Hematopoietic multipotent progenitor cell treated with erythropoietin and hydrocortisone succinate and interleukin-3 and kit ligand, for 15 days (in vitro differentiated cells): ENCODE data around the gene LIMS2.

Experiments used
- DNase-seq: peaks from one replicate; pipeline ENCODE4 v3.0.0-alpha.2; 2015; ENCODE audit warnings: low spot score

Gene LIMS2

DNA sequence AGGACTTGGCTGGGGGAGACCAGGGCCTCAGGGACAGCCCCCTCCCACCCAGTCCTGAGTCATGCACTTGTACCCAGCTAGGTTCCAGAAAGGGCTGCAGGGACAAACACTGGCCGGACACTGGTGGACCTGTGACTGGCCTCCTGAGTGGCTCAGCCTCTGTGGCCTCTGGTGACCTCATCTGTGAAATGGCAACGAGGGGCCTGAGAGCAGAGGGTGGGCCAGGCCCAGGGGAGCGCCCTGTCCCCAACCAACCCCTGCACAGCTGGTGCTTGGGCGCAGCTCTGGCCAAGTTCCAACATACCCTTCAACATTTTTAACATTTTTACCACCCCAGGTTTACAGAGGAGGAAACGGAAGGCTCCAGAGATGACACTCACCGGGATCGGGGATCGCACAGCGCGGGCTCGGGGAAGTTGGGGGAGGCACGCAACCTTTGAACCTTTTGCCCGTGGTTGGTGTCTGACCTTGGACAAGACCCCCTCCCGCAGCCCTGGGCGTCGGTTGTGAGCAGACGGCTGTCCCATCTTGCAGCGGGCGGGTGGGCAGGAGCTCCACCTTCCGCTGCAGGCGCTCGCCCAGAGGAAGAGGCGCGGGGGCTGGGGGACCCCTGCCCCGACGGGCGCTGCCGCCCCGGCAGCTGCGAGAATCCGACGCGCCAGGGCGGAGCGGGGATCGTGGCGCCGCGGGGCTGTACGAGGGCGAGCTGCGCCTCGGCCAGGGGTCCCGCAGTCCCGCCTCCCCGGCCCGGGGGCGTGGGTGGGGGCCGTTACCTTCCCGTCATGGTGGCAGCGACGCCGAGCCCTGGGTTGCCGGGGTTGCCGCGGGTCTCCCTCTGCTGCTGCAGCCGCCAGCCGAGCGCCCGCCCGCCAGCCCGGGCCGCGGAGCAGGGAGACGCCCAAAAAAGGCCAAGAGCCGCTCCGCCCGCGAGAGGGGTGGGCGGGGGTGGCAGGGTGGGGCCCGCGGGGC is 805 bp downstream of the LIMS2 start:
- DNase-seq, result no peak

- no peak for DNase-seq
These were observed 1.9 kb downstream of the LIMS2 start for GRCh38 chr2:127673291-127674069.

DNA sequence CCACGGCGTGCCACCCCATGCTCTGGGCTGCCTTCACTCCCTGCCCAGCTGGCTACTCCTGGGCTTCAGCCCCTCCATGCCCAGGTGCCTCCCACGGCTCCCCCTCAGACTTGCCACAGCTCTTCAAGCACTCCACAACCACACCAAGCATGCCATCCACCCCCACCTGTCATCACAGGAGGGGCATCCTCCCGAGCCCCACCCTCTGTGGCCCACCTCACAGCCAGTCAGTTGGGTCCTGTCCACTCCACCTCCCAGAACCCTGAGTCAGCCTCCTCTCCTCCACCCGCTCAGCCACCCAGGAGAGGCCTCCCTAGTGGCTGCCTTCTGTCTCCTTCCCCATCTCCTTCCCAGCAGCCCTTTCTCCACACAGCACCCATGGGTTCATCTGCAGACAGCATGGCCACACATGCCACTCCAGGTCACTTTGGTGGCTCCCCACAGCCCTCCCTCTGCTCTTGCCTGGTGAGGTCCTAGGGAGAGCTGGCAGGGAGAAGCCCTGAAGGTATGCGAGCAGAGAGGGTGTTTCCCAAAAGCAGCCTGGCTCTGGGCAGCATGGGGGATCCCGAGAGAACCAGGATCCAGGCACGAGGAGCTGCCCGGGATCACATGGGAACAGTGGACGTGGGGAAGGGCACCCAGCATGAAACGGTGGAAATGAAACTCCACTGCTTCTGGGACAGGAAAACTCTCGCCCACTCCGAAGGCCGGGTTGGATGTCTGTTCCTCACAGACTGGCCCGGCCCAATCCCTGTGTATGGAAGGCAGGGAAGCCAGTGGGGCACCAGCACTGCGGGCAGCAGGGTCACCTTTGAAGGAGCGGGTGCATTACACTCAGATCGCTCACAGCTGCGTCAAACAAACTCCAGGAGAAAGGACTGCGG is 2.7 kb downstream of the LIMS2 start:
- DNase-seq, result no peak

DNA sequence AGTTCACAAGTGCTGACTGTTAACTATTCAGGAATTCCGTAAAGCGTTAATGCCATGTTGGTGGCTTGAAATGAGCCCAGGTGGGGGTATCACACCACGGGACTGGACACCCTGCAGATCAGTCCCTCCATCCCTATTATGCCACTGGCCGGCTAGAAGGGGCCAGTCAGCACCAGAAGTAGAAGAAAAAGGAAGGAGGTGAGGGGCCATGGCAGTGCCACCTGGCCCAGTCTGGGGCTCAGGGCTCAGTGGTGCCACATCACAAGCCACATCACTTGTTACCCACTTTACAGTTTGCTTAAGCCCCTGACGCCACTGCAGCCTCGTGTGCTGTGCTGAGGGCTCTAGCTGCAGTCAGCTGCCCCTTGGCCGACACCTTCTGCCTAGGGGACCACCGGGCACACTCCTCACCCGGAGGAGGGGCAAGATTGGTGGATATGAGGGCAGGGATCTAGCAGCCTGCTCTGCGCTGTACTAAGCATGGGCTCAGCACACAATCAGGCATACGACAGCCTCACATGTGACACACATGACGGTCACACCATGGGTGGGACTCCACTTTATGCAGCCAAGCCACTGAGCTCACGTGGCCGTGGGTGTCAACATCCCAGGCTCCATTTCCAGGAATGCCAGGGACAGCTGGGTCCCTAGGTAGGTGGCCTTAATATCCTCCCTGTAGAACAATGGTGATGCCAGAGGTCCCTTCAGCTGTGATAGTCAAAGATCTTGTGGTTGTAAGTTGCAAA is 3.6 kb downstream of the LIMS2 start:
- no peak for DNase-seq

GRCh38 chr2:127670957-127671290 is 4.4 kb downstream of the LIMS2 start:
- no peak for DNase-seq

- DNase-seq, result no peak
These were observed 5.0 kb downstream of the LIMS2 start for GRCh38 chr2:127670055-127670956.

DNA sequence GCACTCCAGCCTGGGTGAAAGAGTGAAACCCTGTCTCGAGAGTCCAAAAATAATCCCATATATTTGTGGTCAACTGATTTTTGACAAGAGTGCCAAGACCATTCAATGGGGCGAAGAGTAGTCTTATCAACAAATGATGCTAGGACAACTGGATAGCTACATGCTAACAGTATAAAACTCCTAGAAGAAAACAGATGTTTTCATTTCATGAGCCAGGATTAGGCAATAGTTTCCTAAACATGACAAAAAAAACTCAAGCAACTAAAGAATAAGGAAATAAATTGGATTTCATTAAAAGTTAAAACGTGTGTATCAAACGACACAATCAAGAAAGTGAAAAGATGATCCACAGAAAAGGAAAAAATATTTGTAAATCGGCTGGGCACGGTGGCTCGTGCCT is 6.3 kb downstream of the LIMS2 start:
- no peak for DNase-seq

GRCh38 chr2:127665267-127665893 is 9.9 kb downstream of the LIMS2 start:
- DNase-seq, result no peak

DNA sequence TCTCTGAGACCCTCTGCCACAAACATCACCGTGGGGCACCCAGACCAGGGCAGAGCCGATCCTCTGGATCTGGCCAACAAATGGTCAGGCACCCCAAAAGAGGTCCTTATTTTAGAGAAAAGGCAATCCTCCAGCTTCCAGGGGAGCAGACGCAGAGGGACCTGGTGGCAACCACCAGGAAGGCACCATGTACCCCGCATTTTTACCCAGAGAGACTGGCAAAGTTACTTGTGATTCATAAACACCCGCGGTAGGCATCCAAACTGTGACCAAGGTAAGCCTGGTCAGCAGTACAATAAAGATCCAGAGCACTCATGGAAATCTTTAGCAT is 10.5 kb downstream of the LIMS2 start:
- no peak for DNase-seq

DNA sequence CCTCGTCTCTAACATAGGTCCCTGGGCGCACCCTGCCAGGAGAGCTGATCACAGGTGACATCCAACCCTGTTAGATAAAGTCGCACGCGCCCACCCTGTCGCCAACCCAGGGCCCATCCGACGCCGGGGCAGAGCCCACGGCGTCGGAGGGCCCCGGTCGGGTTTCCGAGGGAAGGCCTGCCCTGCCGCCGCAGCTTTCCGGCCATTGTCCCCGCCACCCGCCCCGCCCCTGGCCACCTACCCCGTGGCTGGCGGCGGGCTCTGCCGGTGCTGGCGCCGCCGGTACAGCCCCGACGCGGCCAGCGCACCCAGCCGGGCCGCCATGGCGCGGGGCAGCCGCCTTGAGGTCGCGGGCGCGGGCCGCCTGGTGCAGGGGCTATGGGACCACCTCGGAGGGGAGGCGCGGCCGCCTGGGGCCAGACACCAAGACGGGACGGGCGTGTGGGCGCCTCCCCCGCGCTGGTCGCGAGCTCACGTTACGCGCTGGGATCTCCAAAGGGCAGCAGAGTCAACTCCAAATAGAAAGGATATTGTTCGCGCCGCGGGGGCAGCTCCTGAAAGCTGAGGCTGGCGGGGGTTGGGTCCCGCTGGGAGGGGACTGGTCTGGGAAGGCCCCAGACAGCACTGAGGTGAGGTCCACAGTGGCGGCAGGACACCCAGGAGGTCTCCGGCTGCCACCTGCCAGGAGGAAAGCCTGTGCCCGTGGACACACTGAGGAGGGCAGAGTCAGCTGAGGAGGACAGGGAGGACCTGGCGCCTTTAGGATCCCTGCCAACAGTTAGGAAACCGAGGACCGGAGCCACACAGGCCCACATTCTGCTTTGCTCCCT is 11.1 kb downstream of the LIMS2 start:
- DNase-seq, result no peak

DNA sequence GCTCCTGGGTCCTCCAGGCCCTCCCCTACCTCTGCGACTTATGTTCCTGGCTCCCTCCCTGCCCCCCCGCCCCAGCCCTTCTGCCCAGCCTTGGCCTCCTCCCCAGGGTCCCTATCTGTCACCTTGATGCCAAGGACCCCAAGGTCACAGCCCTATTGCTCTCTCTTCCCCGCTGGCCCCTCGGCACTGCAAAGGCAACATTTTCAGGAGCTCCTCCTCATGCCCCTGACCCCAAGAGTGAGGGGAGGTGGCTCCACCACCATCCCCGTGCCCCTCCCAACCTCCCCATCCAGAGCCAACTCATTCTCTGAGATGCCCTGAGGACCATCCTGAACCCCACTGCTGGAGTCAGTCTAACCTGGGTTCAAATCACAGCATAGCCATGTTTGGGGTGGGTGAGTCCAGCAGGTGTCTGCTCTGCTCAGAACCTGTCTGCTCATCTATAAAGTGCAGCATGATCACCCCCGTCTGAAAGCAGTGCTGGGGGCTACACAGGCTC is 11.7 kb downstream of the LIMS2 start:
- DNase-seq, result no peak

- DNase-seq, result no peak
These were observed 12.3 kb downstream of the LIMS2 start for GRCh38 chr2:127662937-127663565.

- no peak for DNase-seq
These were observed 13.3 kb downstream of the LIMS2 start for GRCh38 chr2:127661949-127662510.

GRCh38 chr2:127661072-127661649 is 14.2 kb downstream of the LIMS2 start:
- DNase-seq, result no peak

DNA sequence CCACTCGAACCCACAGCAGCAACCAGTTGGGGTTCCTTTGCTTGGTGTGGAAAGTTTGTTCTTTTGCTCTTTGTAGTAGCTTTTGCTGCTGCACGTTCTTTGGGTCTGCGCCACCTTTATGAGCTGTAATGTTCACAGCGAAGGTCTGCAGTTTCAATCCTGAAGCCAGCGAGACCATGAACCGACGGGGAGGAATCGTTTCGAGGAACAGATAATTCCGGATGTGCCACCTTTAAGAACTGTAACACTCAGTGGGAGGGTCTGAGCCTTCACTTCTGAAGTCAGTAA is 15.1 kb downstream of the LIMS2 start:
- DNase-seq, result no peak

DNA sequence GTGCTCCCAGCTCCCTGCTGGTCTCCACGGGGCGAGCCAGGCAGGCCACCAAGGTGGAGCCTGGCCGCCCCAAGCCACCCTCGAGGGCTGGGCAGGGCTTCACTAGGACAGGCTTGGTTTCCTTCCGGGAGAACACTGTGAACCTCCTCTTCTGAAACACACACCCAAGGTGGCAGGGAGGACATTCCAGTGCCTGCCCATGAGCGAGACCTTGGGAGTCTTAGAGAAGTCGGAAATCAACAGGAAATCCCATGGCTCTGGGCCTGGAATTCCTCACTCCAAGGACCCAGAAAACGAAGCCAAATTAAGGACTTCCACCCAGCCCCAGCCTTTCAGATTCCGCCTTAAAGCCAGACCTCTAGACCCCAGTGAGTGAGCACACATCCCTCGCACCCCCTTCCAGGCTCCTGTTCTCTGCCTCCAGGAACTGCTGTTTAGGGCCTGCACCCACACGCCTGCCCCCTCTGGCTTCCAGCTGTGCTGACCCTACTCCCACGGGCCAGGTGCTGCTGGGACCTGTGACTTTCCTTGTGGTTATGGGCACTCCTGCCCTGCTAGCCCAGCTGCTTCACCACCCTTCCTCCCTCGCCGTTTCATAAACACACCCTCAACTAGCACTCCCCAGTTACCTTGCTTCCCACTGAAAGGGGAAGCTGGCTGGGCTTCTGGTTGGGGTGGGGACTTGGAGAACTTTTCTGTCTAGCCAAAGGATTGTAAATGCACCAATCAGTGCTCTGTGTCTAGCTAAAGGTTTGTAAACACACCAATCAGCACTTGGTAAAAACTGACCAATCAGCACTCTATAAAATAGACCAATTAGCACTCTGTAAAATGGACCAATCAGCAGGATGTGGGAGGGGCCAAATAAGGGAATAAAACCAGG is 15.7 kb downstream of the LIMS2 start:
- DNase-seq, result no peak
